Thyroid gland (tissue), 4 donors: ENCODE measurements around the gene PPHLN1. TPM values are rescaled to one million over a fixed set of nuclear protein-coding genes. Genes with fewer than 3 reads are reported as not detected.

Source experiments
- DNase-seq, 2 donors: peaks; one replicate each; pipeline ENCODE4 v3.0.0-alpha.2; 2019
- H3K27ac ChIP-seq, 3 donors: fragments of 200-600 bp; sonication (generic); 1 replicate in 2 of 3; 2 replicates in 1 of 3; pipeline ENCODE4 v1.5.1; 2016 to 2019; ENCODE audit warnings: mild to moderate bottlenecking in 1 of 3, moderate library complexity in 1 of 3
- H3K27me3 ChIP-seq: fragments of 200-600 bp; sonication (generic); one replicate; pipeline ENCODE4 v1.5.1; 2019
- H3K36me3 ChIP-seq, 2 donors: fragments of 200-600 bp; sonication (generic); one replicate each; pipeline ENCODE4 v1.5.1; 2016 to 2019
- H3K4me1 ChIP-seq, 2 donors: fragments of 200-600 bp; sonication (generic); one replicate each; pipeline ENCODE4 v1.5.1; 2017 to 2019
- H3K4me3 ChIP-seq, 3 donors: fragments of 200-600 bp; sonication (generic); replicated peaks in 1 of 3; 1 replicate in 2 of 3; 2 replicates in 1 of 3; pipeline ENCODE4 v1.5.1; 2016; ENCODE audit warnings: mild to moderate bottlenecking in 1 of 3
- H3K9me3 ChIP-seq: fragments of 200-600 bp; sonication (generic); one replicate; pipeline ENCODE4 v1.5.1; 2017
- CTCF ChIP-seq, 6 experiments: fragments of 200-600 bp in 3 of 6; fragments of 450-650 bp in 3 of 6; sonication (generic) in 3 of 6; IDR thresholded peaks; one replicate each; pipeline ENCODE4 v1.5.1; 2016 to 2019; ENCODE audit warnings: antibody characterized with exemption in 6 of 6, mild to moderate bottlenecking in 2 of 6, inconsistent platforms in 1 of 6, moderate library complexity in 1 of 6
- POLR2A ChIP-seq, 2 donors: fragments of 450-650 bp; IDR thresholded peaks; one replicate each; pipeline ENCODE4 v1.6.1; 2017; ENCODE audit warnings: antibody characterized with exemption in 2 of 2, mild to moderate bottlenecking in 2 of 2, moderate library complexity in 1 of 2
- WGBS, 2 donors: methylation state at CpG; one replicate each; pipeline ENCODE4 v1.1.5; 2017; 5-methylcytosine and 5-hydroxymethylcytosine counted together
- intact Hi-C: fragments of 100-400 bp; cut with DNase I; formaldehyde crosslinking; loops from one replicate; pipeline ENCODE4 v1.15.1; 2023
- total RNA-seq, 4 donors: library from RNA; depleted of rRNA; stranded (reverse); fragments of >200 nt; gene quantifications; one replicate each; pipeline ENCODE4 v1.2.3, GENCODE V29; 2016

The PPHLN1 gene
- total RNA-seq, 4 donors from 2014 or later: 57.9 to 91.3 (median 66.3) TPM

GRCh38 chr12:42299392-42300308 is 26.3 kb upstream of the PPHLN1 start:
- Histone ChIP-seq H3K27me3 (no peaks in the 10 kb centered on the region), H3K4me1 (no peaks in the 10 kb centered on the region), H3K4me3 (no peak overlapping the region), H3K36me3 (no peaks in the 10 kb centered on the region), H3K9me3 (no peaks in the 10 kb centered on the region), H3K27ac (no peak overlapping the region)
- TF ChIP-seq CTCF (IDR thresholded peaks at IDR 0.05) (no peak), POLR2A (IDR thresholded peaks at IDR 0.05) (no peak)
- WGBS, 2 donors: 83 to 85% methylated on average over 8 of the region's 8 CpGs
- DNase-seq: no peak
- intact Hi-C loops: no loop called here

DNA sequence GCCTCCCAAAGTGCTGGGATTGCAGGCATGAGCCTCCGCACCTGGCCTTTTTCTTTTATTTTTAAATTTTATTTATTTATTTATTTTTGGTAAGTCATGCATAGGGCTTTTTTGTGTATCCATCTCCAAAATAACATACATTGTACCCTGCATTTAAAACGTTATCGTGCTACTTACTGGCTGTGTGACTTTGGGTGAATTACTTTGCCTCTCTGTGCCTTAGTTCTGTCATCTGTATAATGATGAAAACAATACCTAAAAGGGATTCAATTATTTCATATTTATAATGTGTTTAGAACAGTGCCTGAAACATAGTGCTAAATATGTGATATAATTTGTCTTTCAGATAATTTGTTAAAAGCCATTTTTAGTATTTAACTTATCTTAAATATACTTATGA is 19.7 kb upstream of the PPHLN1 start:
- H3K27ac ChIP-seq: no peak overlapping the region
- intact Hi-C loops: no loop called here
- WGBS, 2 donors: 96 to 98% methylated on average over 3 of the region's 3 CpGs

GRCh38 chr12:42308390-42308789 is 17.6 kb upstream of the PPHLN1 start:
- 90 to 94% methylated on average over 2 of the region's 2 CpGs for WGBS, 2 donors
- DNase-seq: no peak
- H3K27me3 ChIP-seq: no peaks in the 10 kb centered on the region
- peaks cover 6% of the 10 kb centered on the region in 2 donors for H3K36me3 ChIP-seq
- H3K4me3 ChIP-seq: no peak overlapping the region
- no peaks in the 10 kb centered on the region for H3K9me3 ChIP-seq
- H3K4me1 ChIP-seq: no peaks in the 10 kb centered on the region
- intact Hi-C loops: no loop called here
- TF ChIP-seq CTCF (IDR thresholded peaks at IDR 0.05) (no peak), POLR2A (IDR thresholded peaks at IDR 0.05) (no peak)
- H3K27ac ChIP-seq: no peak overlapping the region

More for the DNA sequence above, 19.7 kb upstream of the PPHLN1 start:
- Histone ChIP-seq H3K27me3 (no peaks in the 10 kb centered on the region), H3K36me3 (no peaks in the 10 kb centered on the region), H3K9me3 (no peaks in the 10 kb centered on the region), H3K4me1 (no peaks in the 10 kb centered on the region), H3K4me3 (no peak overlapping the region)
- no peak for DNase-seq
- TF ChIP-seq CTCF (IDR thresholded peaks at IDR 0.05) (no peak), POLR2A (IDR thresholded peaks at IDR 0.05) (no peak)

GRCh38 chr12:42309996-42310395 is 16.0 kb upstream of the PPHLN1 start:
- TF ChIP-seq CTCF (IDR thresholded peaks at IDR 0.05) (no peak), POLR2A (IDR thresholded peaks at IDR 0.05) (no peak)
- Histone ChIP-seq H3K4me1 (no peaks in the 10 kb centered on the region), H3K9me3 (no peaks in the 10 kb centered on the region), H3K4me3 (no peak overlapping the region), H3K36me3 (peaks cover 6 to 12% of the 10 kb centered on the region in 2 donors), H3K27me3 (no peaks in the 10 kb centered on the region), H3K27ac (no peak overlapping the region)
- no peak for DNase-seq
- 81 to 82% methylated on average over 6 of the region's 6 CpGs for WGBS, 2 donors
- intact Hi-C loops: no loop called here

- peaks cover 6 to 12% of the 10 kb centered on the region in 2 donors for H3K36me3 ChIP-seq
- 96% methylated on average over 2 of the region's 2 CpGs for WGBS, 2 donors
- TF ChIP-seq POLR2A (IDR thresholded peaks at IDR 0.05): no peak
- no peak for TF ChIP-seq CTCF (IDR thresholded peaks at IDR 0.05)
- no peaks in the 10 kb centered on the region for H3K27me3 ChIP-seq
- no peaks in the 10 kb centered on the region for H3K9me3 ChIP-seq
- DNase-seq: no peak
- intact Hi-C loops: no loop called here
- no peak overlapping the region for H3K27ac ChIP-seq
- H3K4me3 ChIP-seq: no peak overlapping the region
- H3K4me1 ChIP-seq: no peaks in the 10 kb centered on the region
These were observed 10.9 kb upstream of the PPHLN1 start for GRCh38 chr12:42315108-42315507.
